Measurements from ENCODE around the gene LPGAT1.

LPGAT1 gene

DNA sequence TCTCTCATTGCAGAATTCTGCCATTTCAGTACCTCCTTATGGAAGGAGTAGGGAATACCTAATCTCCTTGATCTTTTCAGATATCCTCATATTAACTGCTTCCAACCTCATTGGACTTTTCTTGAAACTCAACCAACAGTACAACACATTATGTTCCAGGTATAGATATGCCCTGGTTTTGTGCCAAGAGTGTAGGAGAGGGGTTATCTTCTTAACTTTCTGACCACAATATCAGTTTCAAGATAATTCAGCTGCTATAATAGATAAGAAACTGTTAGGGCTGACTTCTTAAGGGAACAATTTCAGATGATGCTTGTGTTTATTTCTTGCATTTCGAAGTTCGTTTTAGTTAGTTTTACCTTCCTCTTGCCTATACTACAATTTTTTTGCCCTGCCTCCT is 2.1 kb upstream of the LPGAT1 start:
- peaks cover 19% of the 10 kb centered on the region for H3K79me2 ChIP-seq (ENCODE audit: low read length)
- no peak overlapping the region for H3K4me3 ChIP-seq (ENCODE audit: low read length)
- peaks cover 11% of the 10 kb centered on the region for H3K36me3 ChIP-seq (replicated peaks; ENCODE audit: low read depth, low read length)
- no peak for TF ChIP-seq EZH2phosphoT487 (IDR thresholded peaks at IDR 0.05; ENCODE audit: low read depth)
- no peak for TF ChIP-seq CTCF (IDR thresholded peaks at IDR 0.05; ENCODE audit: low read depth, low read length)
- no peak overlapping the region for H3K9ac ChIP-seq (ENCODE audit: low read length)
- no peak overlapping the region for H2AFZ ChIP-seq (ENCODE audit: low read depth, low read length)
- H3K9me3 ChIP-seq (ENCODE audit: insufficient read depth, low read length), result no peaks in the 10 kb centered on the region
- peaks cover 36% of the 10 kb centered on the region for H3K4me1 ChIP-seq (ENCODE audit: low read length)
- no peaks in the 10 kb centered on the region for H4K20me1 ChIP-seq (ENCODE audit: insufficient read depth, low read length)
- no peak overlapping the region for H3K27ac ChIP-seq (ENCODE audit: low read length)
- H3K4me2 ChIP-seq (ENCODE audit: low read length), result no peak overlapping the region
- H3K27me3 ChIP-seq (ENCODE audit: low read depth, low read length), result no peaks in the 10 kb centered on the region

- Histone ChIP-seq H2AFZ (ENCODE audit: low read depth, low read length) (no peak overlapping the region), H3K4me2 (ENCODE audit: low read length) (peak overlapping the region; percentile 99), H3K9me3 (ENCODE audit: insufficient read depth, low read length) (no peaks in the 10 kb centered on the region), H3K27me3 (ENCODE audit: low read depth, low read length) (no peaks in the 10 kb centered on the region), H3K27ac (ENCODE audit: low read length) (no peak overlapping the region), H3K79me2 (ENCODE audit: low read length) (peaks cover 23% of the 10 kb centered on the region), H3K9ac (ENCODE audit: low read length) (peak overlapping the region; percentile 6; the same call in 1 of the 2 replicates), H3K4me3 (ENCODE audit: low read length) (peak overlapping the region; percentile 76), H3K36me3 (replicated peaks; ENCODE audit: low read depth, low read length) (peaks cover 17% of the 10 kb centered on the region), H3K4me1 (ENCODE audit: low read length) (peaks cover 36% of the 10 kb centered on the region), H4K20me1 (ENCODE audit: insufficient read depth, low read length) (no peaks in the 10 kb centered on the region)
- TF ChIP-seq EZH2phosphoT487 (IDR thresholded peaks at IDR 0.05; ENCODE audit: low read depth) (no peak), CTCF (IDR thresholded peaks at IDR 0.05; ENCODE audit: low read depth, low read length) (no peak)
These were observed 1.2 kb upstream of the LPGAT1 start for GRCh38 chr1:211831558-211832323.

DNA sequence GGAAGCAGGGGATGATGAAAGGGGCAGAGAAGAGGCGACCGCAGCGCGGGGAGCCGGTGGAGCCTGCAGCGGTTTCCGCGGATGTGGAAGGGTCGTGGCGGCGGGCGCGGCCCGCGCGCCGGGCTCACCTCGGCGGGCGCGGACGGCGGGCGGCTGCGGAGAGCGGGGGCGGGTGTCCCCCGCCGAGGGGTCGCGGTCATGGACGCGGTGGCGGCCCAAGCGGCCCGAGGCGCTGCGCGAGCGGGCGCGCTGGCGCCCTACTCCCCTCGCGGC is 572 bp downstream of the LPGAT1 start:
- Histone ChIP-seq H3K27ac (ENCODE audit: low read length) (peak overlapping the region; percentile 59; the same call in 1 of the 2 replicates), H3K79me2 (ENCODE audit: low read length) (peaks cover 23% of the 10 kb centered on the region), H3K9me3 (ENCODE audit: insufficient read depth, low read length) (no peaks in the 10 kb centered on the region), H4K20me1 (ENCODE audit: insufficient read depth, low read length) (no peaks in the 10 kb centered on the region), H3K4me3 (ENCODE audit: low read length) (peak overlapping the region; percentile 76), H3K27me3 (ENCODE audit: low read depth, low read length) (no peaks in the 10 kb centered on the region), H3K4me1 (ENCODE audit: low read length) (peaks cover 36% of the 10 kb centered on the region), H3K9ac (ENCODE audit: low read length) (peak overlapping the region; percentile 91), H2AFZ (ENCODE audit: low read depth, low read length) (peak overlapping the region; percentile 37; the same call in 1 of the 2 replicates), H3K4me2 (ENCODE audit: low read length) (peak overlapping the region; percentile 99), H3K36me3 (replicated peaks; ENCODE audit: low read depth, low read length) (peaks cover 17% of the 10 kb centered on the region)
- TF ChIP-seq EZH2phosphoT487 (IDR thresholded peaks at IDR 0.05; ENCODE audit: low read depth) (no peak), CTCF (IDR thresholded peaks at IDR 0.05; ENCODE audit: low read depth, low read length) (no peak)

- Histone ChIP-seq H3K79me2 (ENCODE audit: low read length) (peaks cover 23% of the 10 kb centered on the region), H3K9ac (ENCODE audit: low read length) (peak overlapping the region; percentile 91), H3K27me3 (ENCODE audit: low read depth, low read length) (no peaks in the 10 kb centered on the region), H3K27ac (ENCODE audit: low read length) (no peak overlapping the region), H3K4me2 (ENCODE audit: low read length) (peak overlapping the region; percentile 99), H4K20me1 (ENCODE audit: insufficient read depth, low read length) (no peaks in the 10 kb centered on the region), H2AFZ (ENCODE audit: low read depth, low read length) (peak overlapping the region; percentile 37; the same call in 1 of the 2 replicates), H3K4me3 (ENCODE audit: low read length) (peak overlapping the region; percentile 76), H3K9me3 (ENCODE audit: insufficient read depth, low read length) (no peaks in the 10 kb centered on the region), H3K36me3 (replicated peaks; ENCODE audit: low read depth, low read length) (peaks cover 17% of the 10 kb centered on the region), H3K4me1 (ENCODE audit: low read length) (peaks cover 36% of the 10 kb centered on the region)
- TF ChIP-seq CTCF (IDR thresholded peaks at IDR 0.05; ENCODE audit: low read depth, low read length) (no peak), EZH2phosphoT487 (IDR thresholded peaks at IDR 0.05; ENCODE audit: low read depth) (no peak)
These were observed 1.1 kb downstream of the LPGAT1 start for GRCh38 chr1:211829343-211830054.

Measured in OCI-LY3 (cell line).